Measurements from ENCODE around the gene PDE2A. TPM values are rescaled to one million over a fixed set of nuclear protein-coding genes. Genes with fewer than 3 reads are reported as not detected.

PDE2A gene
- total and polyA plus RNA-seq, 10 of the 15 experiments (the other 5 are each of a cell fraction or from before 2014, with no cell fraction given) = 0.06 to 0.15 (median 0.11) TPM; not detected in 6

GRCh38 chr11:72615329-72615728 lies 58.9 kb downstream of the PDE2A start:
- ChIA-PET SMC1A (ENCODE audit: uncharacterized antibody, unreplicated experiment) (no interaction called here), RAD21 (ENCODE audit: unreplicated experiment) (interaction anchor here (1.6 kb wide), 1 partner anchor 54 kb away, joined by 4 read pairs; no protein-coding TSS in a partner anchor), CTCF (no interaction called here), POLR2A (no interaction called here)
- Histone ChIP-seq H3K36me3 (ENCODE audit: control insufficient read depth in 2 of 2, insufficient read depth in 2 of 2, low read length in 1 of 2) (no peaks in the 10 kb centered on the region), H3K79me2 (ENCODE audit: control insufficient read depth, insufficient read depth, low read length) (no peaks in the 10 kb centered on the region), H3K27ac (ENCODE audit: control insufficient read depth, insufficient read depth) (no peak overlapping the region), H3K9me3 (replicated peaks; ENCODE audit: control insufficient read depth, insufficient read depth, low read length) (no peaks in the 10 kb centered on the region), H3K4me2 (ENCODE audit: control insufficient read depth, insufficient read depth) (no peak overlapping the region), H3K27me3 (replicated peaks in 1 of 2; ENCODE audit: control insufficient read depth in 2 of 2, insufficient read depth in 2 of 2, low read length in 1 of 2) (peaks cover 3 to 7% of the 10 kb centered on the region in 2 experiments; a peak in 3 of 4 replicates), H3K9ac (ENCODE audit: control insufficient read depth, insufficient read depth, low read length) (no peak overlapping the region), H3K4me3 (no peak overlapping the region), H4K20me1 (ENCODE audit: control insufficient read depth, insufficient read depth) (peaks cover 6% of the 10 kb centered on the region; the same call in 1 of the 2 replicates), H3K4me1 (ENCODE audit: control insufficient read depth, insufficient read depth, low read length) (peaks cover 12% of the 10 kb centered on the region), H2AFZ (ENCODE audit: control insufficient read depth, low read depth, low read length) (no peak overlapping the region)
- 3% methylated on average over 3 of the region's 3 CpGs for WGBS (ENCODE audit: insufficient coverage, insufficient replicate concordance, low lambda C conversion rate, missing lambda C conversion rate)
- in situ Hi-C loops (cut with MboI) = no loop called here
- no peak for FAIRE-seq
- TF ChIP-seq CREM (IDR thresholded peaks at IDR 0.05; ENCODE audit: low read depth) (no peak), TBL1XR1 (IDR thresholded peaks at IDR 0.05; ENCODE audit: low read depth, low read length) (no peak), CHD4 (IDR thresholded peaks at IDR 0.05) (no peak), PAX8 (IDR thresholded peaks at IDR 0.05) (no peak), USF1 (IDR thresholded peaks at IDR 0.05; ENCODE audit: borderline replicate concordance, extremely low read length, insufficient read depth, low read depth, low read length) (no peak), PBX3 (IDR thresholded peaks at IDR 0.05; ENCODE audit: insufficient replicate concordance, low read depth, low read length) (no peak), CREB1 (IDR thresholded peaks at IDR 0.05; ENCODE audit: low read depth) (no peak), POLR2AphosphoS5 (IDR thresholded peaks at IDR 0.05; ENCODE audit: low read length) (no peak), ATF2 (IDR thresholded peaks at IDR 0.05; ENCODE audit: low read length) (no peak)
- DNase-seq (ENCODE audit: low read depth, low spot score) = no peak
- ATAC-seq = no peak
- intact Hi-C loops (cut with micrococcal nuclease; ENCODE audit: unreplicated experiment) = no loop called here
- no TSS peak for BruUV-seq (replicated peaks)
